GM18517 (cell line): ENCODE data around the gene GLO1.

Experiments used
- ATAC-seq: cut with Tn5 transposase; IDR thresholded peaks from one replicate; pipeline ENCODE4 v1.9.1; 2021; ENCODE audit warnings: mild to moderate bottlenecking, moderate library complexity; ENCODE audit not compliant: unreplicated experiment

GLO1 gene

DNA sequence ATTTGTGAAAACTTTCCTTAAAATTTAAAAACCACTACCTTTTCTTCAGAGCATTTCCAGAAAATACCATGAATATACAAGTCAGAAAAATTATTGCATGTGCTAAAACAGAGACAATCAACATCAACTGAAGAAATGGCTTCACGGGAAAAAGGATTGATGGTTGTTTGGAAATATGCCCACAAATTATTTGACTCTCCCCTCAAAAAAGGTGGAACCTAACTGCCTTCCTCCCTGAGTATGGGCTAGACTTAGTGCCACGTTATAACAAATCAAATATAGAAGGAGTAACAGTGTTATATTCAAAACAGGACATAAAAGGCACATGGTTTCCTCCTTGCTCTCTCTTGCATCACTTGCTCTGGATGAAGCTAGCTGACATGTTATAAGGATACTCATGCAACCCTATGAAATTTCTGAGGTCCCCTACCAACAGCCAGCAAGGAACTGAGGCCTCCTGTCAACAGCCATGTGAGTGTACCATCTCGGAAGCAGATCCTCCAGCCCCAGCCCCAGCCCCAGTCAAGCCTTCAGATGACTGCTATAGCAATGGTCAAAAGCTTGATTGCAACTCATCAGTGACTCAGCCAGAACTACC is 71.7 kb downstream of the GLO1 start:
- no peak for ATAC-seq
